OCI-LY3 (cell line): ENCODE data around the gene KLHL29.

Source experiments
- EZH2phosphoT487 ChIP-seq: fragments of 200-600 bp; shearing (Covaris generic); IDR thresholded peaks from 2 replicates; pipeline ENCODE4 v1.6.1; 2018; ENCODE audit warnings: antibody characterized with exemption, mixed run types, low read depth
- TF ChIP-seq, protein P1 (sequence below): fragments of 200-600, 300-600 bp; sonication (generic); IDR thresholded peaks from 2 replicates; pipeline ENCODE4 v1.5.1; 2014; ENCODE audit warnings: antibody characterized with exemption, low read length, low read depth

DNA sequence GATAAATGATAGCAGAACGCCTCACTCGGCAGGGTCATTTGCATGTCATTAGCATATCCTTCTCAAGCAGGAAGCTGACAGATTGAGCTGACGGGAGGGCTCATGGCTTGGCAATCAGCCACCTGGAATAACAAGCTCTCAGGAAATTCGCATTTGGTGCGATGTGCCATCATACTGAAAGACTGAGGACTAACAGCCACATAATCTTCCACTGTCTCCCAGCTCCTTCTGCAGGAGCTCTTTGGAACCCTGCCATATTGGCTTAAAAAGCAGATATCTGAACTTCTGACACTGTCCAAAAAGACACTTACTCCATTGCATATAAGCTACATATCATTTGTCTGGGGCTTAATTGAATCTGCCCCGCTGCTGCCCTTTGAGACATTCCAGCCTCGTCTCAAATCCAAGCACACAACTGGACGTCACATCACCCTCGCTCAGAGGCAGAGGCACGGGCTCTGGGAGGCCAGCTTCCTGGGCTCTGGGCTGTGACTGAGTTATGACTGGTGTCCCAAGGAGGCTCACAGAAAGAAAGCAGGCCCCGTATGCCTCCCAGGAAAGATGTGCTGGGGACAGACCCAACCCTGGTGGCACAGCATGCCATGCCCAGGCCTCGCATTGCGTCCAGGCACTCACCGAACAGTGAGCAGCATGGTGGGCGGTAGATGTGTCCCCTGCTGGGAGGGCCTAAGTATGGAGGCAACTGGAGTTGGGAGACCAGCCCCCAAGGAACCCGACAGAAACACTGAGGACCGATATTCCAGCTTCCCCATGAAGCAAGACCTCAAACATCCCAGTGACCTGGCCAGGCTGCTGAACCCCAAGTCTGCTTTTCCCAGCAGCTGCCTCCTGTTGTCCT, 314.0 kb downstream of the KLHL29 start:
- TF ChIP-seq, protein P1, sequence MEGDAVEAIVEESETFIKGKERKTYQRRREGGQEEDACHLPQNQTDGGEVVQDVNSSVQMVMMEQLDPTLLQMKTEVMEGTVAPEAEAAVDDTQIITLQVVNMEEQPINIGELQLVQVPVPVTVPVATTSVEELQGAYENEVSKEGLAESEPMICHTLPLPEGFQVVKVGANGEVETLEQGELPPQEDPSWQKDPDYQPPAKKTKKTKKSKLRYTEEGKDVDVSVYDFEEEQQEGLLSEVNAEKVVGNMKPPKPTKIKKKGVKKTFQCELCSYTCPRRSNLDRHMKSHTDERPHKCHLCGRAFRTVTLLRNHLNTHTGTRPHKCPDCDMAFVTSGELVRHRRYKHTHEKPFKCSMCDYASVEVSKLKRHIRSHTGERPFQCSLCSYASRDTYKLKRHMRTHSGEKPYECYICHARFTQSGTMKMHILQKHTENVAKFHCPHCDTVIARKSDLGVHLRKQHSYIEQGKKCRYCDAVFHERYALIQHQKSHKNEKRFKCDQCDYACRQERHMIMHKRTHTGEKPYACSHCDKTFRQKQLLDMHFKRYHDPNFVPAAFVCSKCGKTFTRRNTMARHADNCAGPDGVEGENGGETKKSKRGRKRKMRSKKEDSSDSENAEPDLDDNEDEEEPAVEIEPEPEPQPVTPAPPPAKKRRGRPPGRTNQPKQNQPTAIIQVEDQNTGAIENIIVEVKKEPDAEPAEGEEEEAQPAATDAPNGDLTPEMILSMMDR: no peak
- no peak for TF ChIP-seq EZH2phosphoT487
